ENCODE results near the gene IQCM. TPM values are rescaled to one million over a fixed set of nuclear protein-coding genes. Genes with fewer than 3 reads are reported as not detected.
"Not testable (repeated sequence)": the region's sequence is repeated elsewhere in the genome, so short reads cannot be mapped to it uniquely, and the experiment has no call there.

Gene IQCM
- total RNA-seq, 1 donor from 2014 or later, result not detected

GRCh38 chr4:149465955-149466354 is 349.7 kb downstream of the IQCM start:
- no peak for DNase-seq (ENCODE audit: low spot score)

- DNase-seq (ENCODE audit: low spot score), result no peak
These were observed 372.1 kb downstream of the IQCM start for GRCh38 chr4:149443537-149443936.

DNA sequence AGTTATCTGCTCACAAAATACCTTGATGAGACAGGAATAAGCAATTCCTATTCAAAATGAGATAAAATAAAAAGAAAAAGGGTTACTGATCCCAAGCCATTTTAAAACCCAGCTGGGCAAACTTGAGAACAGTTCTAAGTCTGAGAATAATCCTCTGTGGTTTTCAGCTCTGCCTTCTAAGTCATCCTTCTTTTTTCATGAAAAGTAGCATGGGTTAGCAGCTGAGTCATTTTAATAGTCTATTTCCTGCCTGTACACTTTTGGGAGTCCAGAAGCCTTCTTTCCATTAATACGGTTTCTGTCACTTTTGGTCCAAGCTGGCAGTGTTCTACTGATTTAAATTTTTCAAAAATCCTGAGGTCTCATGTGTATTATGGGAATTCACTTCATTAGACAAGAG is 374.3 kb downstream of the IQCM start:
- no peak for DNase-seq (ENCODE audit: low spot score)

DNA sequence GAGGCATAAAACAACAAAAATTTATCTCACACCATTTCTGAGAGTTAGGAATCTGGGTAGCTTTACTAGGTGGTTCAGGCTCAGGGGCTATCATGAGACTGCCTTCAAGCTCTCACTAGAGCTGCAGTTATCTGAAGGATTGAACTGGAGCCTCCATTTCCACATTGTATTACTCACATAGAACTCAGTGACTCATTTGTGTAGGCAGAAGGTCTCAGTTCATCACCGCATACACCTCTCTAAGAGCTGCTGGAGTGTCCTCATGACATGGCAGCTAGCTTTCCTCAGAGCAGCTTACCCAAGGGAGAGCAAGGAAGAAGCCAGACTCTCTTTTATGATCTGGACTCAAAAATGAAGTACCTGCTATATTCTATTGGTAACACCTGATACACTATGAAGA is 389.2 kb downstream of the IQCM start:
- DNase-seq (ENCODE audit: low spot score), result no peak

GRCh38 chr4:149409555-149409962 is 406.1 kb downstream of the IQCM start:
- no peak for DNase-seq (ENCODE audit: low spot score)

DNA sequence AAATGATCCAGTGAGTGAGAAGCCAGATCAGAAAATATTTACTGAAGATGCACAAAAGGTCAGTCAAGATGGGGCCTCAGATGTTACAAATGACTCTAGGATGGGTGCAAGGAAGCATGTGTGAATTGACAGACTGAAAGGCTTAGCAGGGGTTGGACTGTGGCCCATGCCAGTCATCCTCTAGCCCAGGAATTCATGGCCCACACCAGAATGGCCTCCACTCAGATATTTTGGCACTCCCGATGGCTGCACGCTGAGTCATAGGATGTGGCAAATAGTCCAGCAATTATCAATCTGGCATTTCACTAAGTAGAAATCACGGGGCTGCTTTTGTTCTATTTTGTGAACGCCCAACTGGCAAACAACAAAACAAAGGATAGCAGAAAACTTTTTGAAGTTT is 406.5 kb downstream of the IQCM start:
- DNase-seq (ENCODE audit: low spot score), result no peak

DNA sequence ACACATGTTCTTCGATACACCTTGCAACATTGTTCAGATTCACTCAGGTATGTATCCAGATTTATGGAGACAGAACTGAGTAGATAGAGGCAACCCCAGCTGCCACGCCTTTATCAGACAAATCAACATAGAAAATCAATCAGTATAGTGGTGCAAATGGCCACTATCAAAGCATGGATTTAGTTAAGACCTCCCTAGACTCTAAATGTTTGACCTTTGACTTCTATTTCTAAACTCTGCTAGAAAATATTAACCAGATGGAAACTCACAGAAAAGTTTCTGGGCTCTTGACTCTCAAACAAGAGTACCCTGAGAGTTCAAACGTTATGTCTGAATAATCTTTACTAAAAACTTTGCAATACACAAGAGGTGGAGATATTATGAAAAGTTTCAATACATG is 411.5 kb downstream of the IQCM start:
- DNase-seq (ENCODE audit: low spot score), result no peak

DNA sequence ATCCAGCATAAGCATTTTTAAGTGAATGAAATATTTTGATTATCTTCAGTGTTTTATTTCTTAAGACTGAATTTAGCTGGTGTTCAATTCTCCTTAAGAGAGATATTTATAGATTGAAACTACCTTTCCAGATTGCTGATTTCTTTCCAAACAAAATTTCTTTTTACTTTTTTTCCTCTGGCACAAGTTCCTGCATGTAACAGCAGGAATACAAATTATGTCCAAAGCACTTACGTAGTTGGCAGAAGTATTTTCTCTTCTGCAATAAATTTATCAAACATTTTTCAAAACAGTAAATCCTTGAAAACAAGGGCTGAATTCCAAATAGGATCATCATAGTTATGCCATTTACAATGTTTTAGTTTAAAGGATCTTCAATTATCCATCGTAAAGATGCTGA is 412.6 kb downstream of the IQCM start:
- no peak for DNase-seq (ENCODE audit: low spot score)

DNA sequence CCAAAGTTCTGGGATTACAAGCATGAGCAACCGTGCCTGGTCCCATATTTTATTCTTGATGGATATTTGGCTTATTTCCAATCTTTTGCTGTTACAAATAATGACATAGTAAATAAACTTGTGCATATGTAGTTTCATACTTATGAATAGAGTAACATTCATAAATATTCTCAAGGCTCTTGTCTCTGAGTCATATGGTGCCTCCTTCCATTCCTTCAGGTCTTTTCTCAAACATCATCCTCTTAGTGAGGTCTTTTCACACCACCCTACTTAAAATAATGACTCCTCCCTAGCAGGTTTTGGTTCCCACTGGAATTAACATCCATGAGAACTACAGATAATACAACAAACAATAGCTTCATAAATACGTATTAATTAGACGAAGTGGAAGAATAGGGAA is 416.6 kb downstream of the IQCM start:
- no peak for DNase-seq (ENCODE audit: low spot score)

DNA sequence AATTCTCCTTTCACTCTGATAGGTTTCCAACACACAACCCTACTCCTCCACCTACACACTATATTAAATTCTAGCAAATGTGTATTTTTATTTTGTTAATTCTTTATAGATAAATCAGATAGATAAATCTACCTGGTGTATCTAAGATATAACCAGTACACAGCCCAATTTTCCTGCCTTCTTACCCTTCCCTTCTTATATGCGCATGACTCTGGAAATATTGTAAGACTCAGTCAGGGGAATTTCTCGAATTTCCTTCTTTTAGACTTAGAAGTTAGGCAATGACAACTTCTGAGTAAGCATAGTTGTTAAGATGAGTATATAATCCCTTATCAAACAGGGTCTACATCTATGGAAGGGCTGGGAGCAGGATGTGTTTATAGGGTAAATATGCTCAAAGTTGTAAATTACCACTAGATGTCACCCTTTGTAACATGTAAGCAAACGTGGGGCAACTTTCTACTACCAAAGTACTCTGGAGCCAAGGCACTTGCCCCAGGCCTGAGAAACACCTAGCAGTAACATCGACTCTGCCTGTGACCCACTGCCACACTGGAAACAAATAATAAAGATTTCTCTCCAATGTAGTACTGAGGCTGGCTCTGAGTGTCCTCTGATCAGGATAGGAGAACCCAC is 444.7 kb downstream of the IQCM start:
- DNase-seq (ENCODE audit: low spot score), result no peak

DNA sequence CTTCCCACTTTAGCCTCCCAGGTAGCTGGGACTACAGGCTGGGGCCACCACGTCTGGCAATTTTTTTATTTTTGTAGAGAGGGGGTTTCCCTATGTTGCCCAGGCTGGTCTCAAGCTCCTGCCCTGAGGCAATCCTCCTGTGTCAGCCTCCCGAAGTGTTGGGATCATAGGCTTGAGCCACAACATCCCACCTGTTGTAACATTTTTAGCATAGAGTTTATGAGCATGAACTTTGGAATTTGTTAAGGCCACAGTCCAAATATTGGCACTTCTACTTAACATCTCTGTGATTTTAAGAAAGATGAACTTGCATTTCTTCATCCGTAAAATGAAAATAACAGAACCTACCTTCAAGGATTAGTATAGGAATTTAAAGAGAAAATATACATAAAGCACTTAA is 445.6 kb downstream of the IQCM start:
- DNase-seq (ENCODE audit: low spot score), result no peak

DNA sequence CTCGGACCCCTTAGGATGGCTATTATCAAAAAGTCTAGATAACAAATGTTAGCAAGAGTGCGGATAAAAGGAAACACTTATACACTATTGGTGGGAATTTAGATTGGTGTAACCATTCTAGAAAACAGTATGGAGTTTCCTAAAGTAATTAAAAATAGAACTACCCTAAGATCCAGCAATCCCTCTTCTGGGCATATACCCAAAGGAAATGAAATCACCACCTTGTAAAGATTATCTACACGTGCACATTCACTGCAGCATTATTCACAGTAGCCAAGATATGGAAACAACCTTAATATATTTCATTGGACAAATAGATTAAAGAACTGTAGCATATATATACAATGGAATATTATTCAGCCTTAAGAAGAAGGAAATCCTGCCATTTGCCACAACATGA is 462.4 kb downstream of the IQCM start:
- no peak for DNase-seq (ENCODE audit: low spot score)

DNA sequence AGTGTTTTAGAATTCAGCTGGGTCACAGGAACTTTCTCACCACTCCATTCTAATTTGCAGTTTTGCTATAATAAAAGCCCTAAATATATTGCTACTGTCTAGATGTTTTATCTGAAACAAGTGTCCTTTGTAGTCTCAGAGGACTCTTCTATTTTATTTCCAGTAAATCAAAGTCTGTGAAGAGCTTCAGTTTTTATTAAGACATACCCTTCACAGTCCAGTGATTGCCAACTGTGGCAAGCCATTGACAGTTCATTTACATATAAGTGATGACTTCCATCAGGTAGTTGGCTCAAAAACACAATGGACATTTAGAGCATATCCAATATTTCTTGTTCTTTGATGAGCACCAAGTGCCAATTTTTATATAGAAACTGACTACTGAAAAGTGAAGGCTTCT is 466.1 kb downstream of the IQCM start:
- no peak for DNase-seq (ENCODE audit: low spot score)

DNA sequence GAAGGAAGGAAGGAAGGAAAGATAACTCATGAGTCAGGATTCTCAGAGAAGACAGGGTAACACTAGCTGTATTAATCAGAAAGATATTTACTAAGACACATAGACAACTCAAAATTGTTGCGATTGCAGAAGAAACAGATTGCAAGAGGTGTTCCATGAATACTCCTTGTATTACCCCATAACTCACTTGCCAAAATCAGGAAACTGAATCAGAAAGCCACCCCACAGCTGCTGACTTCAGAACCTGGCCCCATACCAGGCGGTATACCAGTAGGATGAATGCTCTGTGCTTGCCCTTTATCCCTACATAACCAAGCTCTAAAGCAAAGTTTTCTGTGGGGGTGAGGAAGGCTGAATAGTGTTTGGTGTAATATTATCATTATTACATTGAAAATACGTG is 468.5 kb downstream of the IQCM start:
- DNase-seq (ENCODE audit: low spot score), result no peak

- no peak for DNase-seq (ENCODE audit: low spot score)
These were observed 470.2 kb downstream of the IQCM start for GRCh38 chr4:149345424-149345823.

DNA sequence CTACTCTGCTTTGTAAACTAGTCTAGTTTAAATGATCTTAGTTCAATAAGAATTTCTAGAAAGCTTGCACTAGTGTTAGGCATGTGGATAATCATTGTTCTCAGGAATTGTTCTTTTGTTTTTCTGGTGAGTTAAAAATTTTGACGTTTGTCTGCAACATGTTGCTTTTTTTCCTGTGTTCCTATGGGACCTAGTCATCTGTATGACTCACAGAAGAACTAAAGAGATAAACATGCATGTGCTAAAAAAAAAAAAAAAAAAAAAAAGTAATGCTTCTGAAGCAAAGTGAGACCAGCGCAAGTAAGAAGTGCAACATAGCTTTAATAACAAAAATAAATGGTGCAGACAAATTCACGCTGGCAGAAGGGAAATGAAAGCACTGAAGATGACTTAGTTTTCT is 471.2 kb downstream of the IQCM start:
- DNase-seq (ENCODE audit: low spot score), result no peak

- no peak for DNase-seq (ENCODE audit: low spot score)
These were observed 472.0 kb downstream of the IQCM start for GRCh38 chr4:149343614-149344013.

- not testable (repeated sequence) for DNase-seq (ENCODE audit: low spot score)
These were observed 474.5 kb downstream of the IQCM start for GRCh38 chr4:149341117-149341516.

DNA sequence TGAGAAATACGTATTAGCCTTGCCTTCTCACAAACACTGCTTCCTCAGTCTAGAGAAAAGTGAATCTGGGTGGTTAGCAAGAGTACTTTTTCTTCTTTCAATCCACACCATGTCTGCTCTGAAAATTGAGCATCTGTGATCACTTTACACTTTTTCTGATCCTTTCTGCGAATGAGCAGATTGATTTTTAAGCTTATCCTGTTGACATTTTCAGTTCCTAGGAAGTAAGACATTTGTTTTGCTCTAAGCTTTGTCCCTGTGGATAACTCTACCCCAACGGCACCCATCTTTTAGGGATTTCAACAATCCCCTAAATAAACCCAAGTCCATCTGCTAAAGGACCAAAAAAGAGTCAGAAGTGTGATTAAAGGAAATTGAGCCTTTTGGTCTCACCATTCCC is 487.5 kb downstream of the IQCM start:
- no peak for DNase-seq (ENCODE audit: low spot score)

GRCh38 chr4:149322203-149322602 is 493.4 kb downstream of the IQCM start:
- DNase-seq (ENCODE audit: low spot score), result no peak

GRCh38 chr4:149321438-149321837 is 494.2 kb downstream of the IQCM start:
- no peak for DNase-seq (ENCODE audit: low spot score)

- no peak for DNase-seq (ENCODE audit: low spot score)
These were observed 504.6 kb downstream of the IQCM start for GRCh38 chr4:149311076-149311475.

GRCh38 chr4:149306537-149306936 is 509.1 kb downstream of the IQCM start:
- no peak for DNase-seq (ENCODE audit: low spot score)

Data from mucosa of gallbladder (tissue), 1 donor.